NCI-H526 (cell line): ENCODE data around the gene IKZF2.
A peak's percentile ranks its signal among the peaks of the same experiment; 100 is the strongest.

Experiments
- DNase-seq, 2 experiments: peaks; one replicate each; lab custom pipeline; 2025; lab: John Stamatoyannopoulos, UW

The IKZF2 gene

DNA sequence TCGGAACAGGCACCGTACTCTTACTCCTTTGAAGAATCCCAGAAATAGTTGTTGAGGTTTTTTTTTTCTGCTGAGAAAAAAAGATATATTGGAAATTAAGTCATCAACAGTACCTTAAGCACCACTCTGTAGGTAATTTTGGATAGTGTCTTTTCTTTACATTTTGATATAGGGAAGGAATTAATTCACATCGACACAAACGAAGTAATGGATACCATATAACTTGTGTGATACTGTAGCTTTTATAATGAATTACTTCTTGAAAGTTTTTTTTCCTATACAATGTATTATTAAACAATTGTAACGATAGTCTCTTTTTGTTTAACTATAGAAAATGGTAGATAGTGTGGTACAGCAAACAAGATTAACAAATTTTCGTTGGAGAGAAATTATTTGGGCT lies 1.5 kb upstream of the IKZF2 start:
- DNase-seq, result no peak

DNA sequence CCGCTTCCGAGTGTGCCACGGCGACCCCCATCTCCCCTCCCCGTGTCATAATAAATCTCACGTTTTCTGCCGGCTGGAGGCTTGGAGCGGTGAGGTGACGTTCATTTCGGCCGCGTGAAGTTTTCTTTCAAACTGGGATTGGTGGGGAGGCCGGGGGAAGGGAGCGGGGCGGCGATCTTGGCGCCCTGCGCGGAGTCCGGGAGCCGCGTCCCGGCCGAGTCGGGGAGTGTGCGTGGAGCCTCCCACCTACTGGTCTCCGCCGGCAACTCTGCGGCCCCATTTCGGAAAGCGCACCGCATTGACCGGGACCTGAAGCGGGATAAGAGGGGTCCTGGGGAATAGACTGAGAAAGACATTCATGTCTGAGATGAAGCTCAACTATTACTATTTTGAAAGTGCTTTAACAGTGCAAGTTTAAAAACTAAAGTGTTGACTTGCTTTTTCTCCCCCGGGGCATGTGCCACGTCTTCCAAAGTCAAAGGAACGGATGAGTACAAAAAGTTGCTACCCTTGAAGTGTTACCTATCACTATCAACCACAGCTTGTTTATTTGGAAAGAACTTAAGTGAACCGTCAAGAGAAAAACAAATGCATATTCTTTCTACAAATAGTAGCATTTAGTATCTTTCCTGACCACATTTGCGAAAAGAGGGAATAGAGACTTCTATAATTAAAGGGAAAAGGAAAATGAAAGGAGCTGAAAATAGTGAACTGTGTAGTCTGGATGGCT lies 818 bp upstream of the IKZF2 start:
- DNase-seq, result peak; percentile 41 to 76

DNA sequence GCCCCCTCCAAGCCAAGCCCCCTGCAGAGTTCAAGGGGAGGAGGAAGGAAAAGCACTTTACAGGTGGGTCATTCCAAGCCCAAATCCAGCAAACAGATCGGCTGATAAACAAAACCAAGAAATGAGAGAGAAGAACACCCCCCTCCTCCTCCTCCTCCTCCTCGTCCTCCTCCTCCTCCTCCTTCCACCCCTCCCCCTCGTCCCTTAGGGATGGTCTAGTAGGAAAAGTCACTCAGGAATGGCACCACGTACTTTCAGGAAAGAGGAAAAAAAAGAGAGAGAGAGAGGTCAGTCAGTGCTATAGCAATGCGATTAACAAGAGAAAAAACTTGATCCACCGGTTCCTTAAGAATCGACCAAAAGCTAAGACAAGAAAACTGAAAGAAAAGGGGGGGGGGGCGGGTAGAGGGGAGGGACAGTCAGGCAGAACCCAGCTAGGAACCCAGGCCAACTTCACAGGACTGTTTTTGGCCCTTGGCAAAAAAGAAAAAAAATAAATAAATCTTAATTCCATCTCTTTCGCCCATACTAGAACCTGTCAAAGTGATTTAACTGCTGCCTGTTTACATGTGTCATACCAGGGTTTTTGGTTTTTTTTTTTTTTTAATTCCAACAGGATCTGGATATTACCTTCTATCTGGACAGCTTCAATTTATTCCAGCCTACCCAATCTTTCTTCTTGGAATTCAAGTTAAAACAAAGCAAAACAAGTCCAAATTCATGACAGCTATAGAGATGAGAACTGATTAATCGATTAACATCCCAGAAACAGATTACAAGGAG lies 906 bp downstream of the IKZF2 start:
- DNase-seq, result peak in 1 of 2 experiments; percentile 1

DNA sequence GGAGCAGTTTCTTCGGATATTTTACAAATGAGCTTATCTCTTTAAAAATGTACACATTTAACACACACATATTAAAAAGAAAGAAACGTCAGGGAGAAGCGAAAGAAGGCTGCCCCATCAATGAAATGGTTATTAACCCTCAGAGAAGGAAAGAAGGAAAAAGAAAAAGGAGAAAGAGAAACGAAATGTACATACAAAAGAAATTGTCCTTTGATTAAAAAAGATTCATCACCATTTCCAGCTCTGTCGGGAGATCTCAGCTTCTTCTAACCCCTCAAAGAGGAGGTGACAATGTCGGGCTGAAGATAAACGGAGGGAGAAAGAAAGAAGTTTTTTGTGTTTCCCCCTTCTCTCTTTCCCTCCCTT lies 1.5 kb downstream of the IKZF2 start:
- no peak for DNase-seq

DNA sequence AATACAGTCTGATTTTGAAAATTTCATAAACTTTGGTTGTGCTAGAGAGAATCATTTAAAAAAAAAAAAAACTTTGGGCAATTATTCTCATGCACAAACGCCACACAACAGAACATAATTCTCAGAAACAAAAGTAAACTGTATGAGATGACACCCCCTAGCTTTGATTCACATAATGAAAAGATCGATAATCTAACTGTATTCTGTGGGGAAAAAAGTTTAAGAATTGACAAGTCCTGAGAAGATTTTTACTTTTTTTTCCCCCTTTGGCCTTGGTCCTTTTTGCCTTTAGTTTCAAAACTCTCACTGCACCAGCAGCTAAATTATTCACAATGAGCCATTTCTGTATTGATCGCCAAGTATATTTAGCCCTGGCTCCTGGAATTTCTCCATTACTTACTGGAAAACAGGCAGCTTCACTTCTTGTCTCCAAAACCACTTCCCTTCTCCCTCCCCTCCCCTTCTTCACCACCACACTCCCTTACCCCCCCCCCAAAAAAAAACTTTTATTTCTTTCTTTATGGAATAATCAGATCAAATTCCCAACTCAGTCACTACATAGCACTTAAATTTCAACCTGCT lies 2.0 kb downstream of the IKZF2 start:
- DNase-seq, result no peak

DNA sequence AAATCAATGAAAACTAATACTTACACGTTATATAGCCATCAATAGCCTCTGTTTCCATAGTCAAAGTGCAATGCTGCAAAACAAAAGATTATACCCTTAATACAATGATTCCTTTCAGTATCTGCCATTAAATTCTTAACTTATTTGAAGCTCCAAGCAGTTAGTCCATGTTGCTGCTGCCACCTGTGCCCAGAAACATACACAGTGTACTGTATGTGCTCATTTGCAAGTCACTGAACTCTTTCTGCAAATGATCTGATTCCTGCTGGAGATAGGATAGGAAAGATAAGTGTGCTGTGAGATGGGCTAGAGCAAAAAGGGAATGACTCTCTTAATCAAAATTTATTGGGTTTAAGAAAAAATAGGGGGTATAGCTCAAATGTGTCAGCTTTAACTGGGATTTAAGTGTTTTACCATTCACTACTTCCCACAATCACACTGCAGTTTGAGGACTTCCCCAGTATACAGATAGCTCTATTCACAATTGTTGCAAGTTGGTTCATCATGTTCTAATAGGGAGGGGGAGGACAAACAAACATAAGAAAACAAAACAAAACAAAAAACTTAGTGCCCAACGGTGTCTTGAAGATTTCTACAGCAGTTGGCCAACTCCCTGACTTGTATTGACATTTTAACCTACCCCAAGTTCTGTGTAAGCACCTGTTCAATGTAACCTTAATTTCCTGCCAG lies 2.7 kb downstream of the IKZF2 start:
- peak; percentile 68 to 75 for DNase-seq

DNA sequence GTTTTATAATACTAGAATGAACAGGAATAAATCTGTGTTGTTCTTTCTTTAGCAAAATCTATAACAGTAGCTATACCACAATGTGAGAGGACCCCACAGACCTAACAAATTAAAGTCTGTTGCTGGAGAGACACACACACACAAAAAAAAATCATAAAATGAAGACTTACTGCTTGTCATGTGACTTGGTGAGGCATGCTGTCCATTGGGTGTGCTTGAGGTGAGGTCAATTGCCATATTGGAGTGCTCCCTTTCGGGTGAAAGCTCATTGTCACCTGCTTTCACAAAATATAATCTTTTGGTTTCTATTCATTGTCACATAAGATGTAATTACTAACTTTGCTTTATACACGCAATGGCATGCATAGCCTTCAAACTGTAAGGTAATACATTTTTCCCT lies 3.9 kb downstream of the IKZF2 start:
- no peak for DNase-seq

DNA sequence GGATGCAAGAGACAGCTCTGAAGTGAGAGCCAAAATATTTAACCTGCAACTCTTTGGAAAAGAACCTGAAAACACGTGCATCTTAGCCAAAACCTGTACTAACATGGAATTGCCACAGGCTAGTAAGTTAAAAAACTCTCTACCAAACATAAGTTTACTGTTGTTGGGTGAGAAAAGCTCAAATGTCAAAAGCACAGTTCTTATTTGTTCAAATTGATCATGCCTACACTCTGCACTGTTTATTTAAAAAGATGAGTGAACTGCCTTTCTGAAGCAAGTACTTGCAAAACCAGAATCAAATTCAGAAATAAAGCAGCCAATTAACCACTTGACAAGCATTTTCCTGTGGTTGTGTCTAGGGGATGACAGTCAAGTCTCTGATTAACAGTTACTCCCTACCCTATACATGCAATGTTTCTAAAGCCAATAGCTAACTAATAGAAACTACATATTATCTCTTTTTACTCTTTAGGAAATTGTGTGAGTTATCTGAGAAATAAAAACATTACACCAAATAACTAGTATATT lies 5.6 kb downstream of the IKZF2 start:
- no peak for DNase-seq

DNA sequence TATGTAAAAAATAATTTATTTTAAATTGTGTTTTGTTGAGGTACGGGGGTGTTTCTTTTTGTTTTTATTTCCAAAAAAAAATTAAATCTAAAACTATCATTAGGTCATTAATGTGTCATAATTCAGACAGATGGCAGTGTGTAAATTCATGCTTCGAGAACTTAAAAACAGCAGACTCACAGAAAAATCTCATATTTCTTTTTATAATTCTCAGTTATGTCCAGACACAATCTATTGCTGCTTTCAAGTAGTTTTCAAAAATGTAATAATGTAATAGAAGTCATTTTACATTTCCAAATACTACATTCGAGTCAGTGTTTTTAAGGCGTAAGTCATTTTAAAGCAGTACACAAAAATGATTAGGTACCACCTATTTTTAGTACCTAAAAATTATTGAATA lies 14.3 kb downstream of the IKZF2 start:
- DNase-seq, result no peak

DNA sequence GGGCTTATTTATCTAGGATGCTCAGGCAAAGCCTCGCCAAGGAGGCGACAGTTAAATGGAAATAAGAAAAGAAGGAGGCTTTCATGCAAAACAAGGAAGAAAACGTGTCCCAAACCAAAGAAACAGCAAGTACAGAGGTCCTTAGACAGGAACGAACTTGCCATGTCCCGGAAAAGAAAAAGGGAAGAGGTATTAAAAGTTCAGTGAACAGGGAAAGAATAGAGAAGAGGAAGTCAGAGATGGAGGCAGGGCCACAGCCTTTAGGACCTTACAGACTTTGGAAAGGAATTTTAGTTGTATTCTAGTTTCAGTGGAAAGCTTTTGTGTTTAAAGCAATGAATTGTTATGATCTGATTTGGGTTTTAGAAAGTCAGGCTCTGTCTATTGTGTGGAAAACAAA lies 22.1 kb downstream of the IKZF2 start:
- DNase-seq, result no peak

DNA sequence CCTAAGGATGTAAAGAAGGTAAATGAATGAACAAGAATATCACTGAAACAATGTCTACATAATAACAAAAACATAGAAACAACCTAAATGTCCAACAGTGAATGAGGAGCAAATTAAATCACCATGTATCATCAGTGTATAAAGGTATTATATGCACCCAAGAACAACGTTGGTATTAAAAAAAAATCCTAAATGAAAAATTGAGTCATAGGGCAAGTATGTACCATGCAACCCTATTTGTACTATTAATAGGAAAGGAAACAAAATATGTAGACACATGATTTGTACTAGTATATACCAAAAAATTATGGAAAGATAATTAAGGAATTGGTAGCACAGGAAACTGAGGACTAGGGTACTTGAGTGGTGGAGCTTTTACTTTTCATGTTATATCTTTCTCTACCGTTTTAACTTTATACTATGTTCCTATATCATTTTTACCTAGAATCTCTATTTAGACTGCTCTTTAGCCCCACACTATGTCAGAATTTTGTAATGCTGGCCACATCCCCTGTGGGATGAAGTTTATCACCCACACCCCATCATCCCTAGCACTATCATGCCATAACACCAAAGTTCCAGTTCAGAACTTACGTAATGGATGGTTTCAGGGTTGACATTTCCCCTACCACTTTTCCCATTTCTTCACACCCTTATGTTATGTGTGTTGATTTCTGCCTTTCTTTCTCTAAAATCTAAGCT lies 25.6 kb downstream of the IKZF2 start:
- no peak for DNase-seq

DNA sequence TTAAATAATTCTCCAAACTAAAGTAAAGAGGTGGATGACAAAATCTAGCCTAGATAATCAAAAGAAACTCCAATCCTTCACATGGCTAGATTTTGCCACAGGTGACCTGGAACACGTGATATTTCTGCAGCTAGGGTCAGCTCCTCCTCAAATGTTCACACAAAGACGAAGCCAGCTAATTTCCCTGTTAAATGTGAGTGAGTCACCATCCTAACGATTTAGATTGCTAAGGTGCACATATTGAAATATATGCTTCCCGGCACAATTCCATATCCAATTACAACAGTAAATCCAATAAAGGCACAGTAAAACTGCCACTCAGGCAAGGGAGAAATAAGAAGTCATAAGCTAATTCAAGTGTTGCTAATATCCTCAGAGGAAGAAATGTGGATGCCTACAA lies 28.7 kb downstream of the IKZF2 start:
- peak; percentile 84 to 86 for DNase-seq

DNA sequence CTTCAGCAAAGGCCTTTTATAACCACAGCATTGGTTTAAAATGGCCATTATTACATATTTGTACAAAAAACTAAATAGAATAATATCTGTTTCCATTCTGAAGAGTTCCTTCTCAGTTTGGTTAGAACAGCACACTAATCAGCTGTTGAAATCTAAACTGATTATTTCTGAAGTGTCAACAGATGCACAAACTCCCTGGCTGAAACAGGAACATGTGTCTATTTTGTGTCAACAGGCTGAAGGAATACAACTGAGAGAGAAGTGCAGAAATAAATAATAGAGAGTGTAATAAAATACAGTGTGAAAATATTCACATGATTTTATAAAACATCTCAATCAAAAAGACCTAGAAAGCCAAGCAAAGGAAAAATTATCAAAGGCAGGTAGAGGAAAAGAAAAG lies 29.7 kb downstream of the IKZF2 start:
- DNase-seq, result no peak

DNA sequence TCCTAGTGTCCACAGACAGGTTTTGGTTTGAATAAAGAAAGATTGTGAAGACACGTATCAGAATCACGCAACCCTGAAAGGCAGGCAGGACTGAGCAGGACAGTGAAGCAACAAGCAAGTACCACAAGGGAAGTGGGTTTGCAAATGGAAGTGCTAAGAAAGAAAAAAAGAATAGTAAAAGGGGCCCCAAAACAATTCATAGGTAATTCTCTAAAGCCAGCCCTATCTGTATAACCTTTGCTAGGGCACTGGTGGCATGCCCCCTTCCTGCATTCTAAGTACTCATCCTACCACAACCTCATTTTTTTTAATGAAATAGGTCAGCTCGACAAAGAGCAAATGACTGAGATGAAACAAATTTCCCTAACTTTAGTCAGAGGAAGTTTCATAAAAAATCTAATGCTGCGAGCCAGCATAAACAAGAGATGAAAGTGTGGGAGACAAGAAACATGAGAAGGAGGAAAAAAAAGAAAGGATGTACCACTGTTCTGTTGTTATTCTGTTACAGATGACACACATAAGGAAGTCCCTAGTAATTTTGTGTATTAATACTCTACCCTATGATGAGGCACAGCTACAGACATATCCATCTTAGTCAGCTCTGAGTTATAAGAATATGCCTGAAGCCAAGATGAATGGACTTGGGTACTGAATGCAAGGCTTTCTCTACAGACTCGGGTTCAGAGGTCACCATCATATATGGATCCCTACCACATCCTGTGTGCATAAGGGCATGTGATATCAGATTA lies 32.2 kb downstream of the IKZF2 start:
- no peak for DNase-seq

DNA sequence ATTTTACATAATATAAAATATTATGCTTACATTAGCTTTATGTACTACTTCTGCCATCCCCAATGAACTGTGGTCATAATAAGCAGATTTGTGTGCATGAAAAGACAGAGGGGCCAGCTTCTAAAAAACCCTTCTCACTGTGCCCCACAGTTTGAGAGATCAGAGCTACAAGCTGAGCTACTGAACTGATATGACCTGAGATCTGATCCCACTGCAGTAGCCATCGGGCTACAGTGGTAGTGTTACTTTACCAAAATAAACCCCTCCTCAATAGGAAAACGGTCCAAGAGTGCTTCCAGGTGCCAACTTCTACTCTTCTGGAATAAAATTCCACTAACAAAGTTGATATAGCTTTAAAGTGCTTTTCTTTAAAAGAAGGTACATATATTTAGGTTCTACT lies 43.1 kb downstream of the IKZF2 start:
- no peak for DNase-seq

DNA sequence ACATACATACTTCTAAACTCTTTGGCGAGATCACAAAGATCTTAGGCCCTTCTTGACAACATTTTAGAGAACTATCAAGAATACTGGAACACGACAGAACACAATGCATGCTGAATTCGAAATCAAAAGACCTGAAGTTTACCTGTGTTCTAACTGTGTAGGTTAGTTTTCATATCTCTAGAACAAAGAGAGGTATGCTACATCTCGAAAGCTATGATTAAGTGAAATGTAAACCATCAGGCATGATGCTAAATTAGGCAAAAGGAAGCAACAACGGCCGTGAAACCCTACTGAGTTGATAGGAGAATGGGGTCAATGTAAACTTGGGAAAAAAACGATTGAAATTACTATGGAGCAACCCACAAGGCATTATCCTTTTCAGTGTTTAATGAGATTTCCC lies 43.7 kb downstream of the IKZF2 start:
- no peak for DNase-seq

DNA sequence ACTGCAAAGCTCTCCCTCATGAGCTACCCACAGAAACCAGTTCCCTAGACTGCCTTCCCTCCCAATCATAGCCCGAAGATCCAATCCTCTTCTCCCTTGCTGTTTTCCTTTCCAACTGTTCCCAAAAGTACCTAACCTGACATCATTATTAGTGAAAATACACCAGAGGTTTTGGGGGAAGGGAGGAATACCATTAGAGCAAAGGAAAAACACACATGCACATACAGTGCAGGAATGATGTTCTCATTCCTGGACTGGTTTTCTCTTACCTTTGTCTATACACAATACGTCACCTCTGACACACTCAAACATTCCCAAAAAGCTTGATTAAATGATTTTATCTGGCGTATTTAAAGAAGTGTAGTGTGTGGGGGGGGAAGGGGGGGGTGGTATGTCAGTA lies 46.2 kb downstream of the IKZF2 start:
- DNase-seq, result no peak

DNA sequence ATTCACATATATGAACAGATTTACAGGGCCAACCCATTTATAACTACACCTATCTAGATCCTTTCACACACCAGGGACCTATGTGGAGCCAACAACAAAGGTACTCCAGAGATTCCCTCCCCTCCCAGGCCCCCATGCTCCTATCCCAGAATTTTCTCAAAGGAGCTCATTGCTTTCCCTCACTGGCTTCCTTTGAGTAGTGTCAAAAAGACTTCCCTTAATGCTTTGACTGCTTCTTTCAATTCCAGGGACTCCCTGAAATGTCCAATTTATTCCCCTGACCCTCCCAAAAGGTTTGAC lies 46.6 kb downstream of the IKZF2 start:
- no peak for DNase-seq

DNA sequence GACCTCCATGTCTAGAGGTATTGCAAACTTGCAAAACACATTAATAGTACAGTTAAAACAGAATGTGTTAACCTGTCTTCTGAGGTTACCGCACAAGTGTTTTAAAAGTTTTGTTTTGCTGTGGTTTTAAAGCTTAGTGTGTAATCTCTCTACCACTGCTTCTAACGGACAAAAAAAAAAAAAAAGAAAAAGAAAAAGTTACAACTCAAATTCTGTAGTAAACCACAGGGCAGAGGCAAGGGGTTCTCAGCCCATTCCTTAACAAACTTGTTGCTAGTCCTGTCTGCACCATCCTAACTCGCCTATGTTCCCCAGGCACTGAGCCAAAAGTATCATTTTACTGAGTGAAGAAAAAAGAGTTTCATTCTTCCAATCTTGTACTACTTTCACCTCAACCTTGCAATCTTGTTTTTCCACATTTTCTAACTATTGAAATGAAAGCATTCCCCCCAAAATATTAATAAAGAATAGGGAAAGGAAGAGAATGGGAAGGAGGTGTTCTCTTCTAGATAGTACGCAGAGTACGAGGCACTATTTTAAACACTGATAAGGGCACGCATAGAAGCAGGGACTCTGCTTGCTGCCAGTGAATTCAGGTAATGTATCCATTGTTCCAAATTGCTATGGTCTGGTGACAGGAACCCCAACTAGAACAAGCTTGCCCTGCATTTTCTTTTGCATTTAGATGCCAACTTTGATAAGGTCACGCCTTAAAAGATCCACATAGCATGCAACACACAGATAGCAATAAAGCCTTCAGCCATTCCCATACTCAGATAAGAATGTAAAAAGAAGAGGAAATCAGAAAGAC lies 47.1 kb downstream of the IKZF2 start:
- no peak for DNase-seq

DNA sequence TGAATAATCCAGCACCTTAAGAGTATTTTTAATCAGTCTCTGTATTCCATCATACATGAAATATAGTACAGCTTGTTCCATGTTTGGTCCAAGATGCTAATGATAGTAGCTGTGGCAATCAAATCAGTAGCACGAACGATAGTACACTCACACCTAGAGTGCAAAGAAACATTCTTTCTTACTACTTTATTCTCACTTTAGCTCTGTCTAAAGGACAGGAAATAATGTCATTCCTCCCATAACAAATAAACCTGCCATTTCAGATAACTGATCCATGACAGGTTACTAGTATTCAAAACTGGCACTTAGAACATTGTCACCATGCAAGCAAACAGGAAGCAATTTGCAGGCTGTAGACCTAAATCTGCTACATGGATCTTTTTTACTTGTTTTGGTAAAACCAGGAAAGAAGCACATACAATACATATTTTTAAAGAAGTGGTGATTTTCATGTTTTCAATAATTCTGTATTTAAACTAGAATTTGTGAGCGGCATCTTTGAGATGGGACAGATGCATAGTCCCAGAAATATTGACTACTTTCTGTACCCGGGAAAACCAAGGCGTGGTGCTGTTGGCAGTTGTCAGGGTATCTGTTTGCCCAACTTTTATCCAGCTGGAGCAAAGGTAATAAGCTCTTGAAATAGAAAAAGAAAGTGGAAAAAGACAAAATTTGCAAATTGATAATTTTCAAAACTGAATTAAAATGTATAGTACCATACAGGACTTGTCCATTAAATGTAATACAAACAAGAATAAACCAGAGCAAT lies 49.5 kb downstream of the IKZF2 start:
- DNase-seq, result no peak
